ENCODE data around the gene ELL.
"Not testable (repeated sequence)": the region's sequence is repeated elsewhere in the genome, so short reads cannot be mapped to it uniquely, and the experiment has no call there.

ELL gene

DNA sequence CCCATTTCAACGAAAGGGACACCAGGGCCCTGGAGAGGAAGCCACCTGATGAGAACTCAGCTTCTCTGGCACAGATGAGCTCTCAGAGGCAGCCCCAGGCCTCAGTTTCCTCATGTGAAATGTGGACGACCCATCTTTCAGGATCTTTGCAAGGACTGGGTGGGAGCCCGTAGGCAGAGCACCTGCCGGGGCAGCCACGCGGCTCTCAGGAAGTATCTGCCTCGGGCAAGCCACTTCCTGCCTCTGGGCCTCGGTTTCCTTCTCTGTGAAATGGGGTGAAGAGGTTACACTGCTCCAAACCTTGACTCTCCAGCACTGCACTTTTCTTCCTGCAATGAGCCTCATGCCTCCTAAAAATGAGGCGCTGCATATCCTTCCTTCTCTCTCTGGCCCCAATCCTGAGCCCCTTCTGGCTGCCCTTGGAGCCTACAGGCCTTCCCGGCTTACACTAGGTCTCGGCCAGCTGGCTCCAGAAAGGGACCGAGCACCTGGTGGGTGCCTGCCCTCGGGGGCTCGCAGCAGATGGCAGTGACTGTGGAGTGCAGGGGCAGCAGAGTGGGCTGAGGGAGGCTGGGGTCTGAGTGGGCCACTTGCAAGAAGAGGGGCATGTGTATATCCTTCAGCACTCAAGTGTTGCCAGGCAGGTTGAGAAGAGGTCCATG, 99.2 kb downstream of the ELL start:
- no peak for DNase-seq (ENCODE audit: low spot score)

DNA sequence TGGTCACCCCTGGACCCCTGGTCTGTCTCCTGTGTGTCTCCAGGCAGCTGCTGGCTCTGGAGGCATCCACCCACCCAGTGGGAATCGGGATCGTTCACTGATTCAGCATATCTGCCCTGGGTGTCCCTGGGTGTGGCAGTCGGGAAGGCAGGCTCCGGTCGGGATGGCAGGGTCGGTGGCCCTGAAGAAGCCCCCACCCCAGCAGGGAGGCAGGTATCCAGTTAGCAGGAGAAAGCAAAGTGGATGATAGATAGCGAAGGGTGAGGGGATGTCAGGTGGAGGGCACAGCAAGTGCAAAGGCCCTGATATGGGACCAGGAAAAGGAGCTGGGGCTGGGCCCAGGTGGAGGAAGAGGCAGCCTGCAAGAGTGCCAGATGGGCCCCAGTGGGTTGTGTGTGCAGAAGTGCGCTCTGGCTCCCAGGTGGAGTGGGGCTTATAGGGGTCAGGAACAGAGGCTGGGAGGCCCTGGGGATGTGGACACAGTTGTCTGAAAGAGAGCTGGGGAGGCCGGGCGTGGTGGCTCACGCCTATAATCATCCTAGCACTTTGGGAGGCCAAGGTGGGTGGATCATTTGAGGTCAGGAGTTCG, 100.4 kb downstream of the ELL start:
- no peak for DNase-seq (ENCODE audit: low spot score)

DNA sequence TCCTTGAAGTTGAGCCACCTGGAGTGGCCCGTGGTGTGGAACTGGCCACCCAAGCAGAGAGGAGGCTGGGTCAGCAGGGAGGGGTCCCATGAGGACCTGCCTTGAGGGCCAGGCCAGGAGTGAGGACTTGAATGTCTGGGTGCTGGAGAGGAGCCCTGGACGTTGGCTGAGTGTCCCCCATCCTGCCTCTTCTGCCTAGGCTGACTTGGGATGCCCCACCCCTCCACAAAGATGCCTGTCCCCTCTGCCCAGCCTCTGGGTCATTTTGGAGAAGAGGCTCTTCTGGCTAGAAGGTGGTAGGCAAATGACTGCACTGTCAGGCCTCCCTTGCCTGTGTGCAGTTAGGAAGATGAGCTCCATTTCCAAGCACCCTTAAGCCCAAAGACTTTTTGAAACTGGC, 100.9 kb downstream of the ELL start:
- no peak for DNase-seq (ENCODE audit: low spot score)

DNA sequence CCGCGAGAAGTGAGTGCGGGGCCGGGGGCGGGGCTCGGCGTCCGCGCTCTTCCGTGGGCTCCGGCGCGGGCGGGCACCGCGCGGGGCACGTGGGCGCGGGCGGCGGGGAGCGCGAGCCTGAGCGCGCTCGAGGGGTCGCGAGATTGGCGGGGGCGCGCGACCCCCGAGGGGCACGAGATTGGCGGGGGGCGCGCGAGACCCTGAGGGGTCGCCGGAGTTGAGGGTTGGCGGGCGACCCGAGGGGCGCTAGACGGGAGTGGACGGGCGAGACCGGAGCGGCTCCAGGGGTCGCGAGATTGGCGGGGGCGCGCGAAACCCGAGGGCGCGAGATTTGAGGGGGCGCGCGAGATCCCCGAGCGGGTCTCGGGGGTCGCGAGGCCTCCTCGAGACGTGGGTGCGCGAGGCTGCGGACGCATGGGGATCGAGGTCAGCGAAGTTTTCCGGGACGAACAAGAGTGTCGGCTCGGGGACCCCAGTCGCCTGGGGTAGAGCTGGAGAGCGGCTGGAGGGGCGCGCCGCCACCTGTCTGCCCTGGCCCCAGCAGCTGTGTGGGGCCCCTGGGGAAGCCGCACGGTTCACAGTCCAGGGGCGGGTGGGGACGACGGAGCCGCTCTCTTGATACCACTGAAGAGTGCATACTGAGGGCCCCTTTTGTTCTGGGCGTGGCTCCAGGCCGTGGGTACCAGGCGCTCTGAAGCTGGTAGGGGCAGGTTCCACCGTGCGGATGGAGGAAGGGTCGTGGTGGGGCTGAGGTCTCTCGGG, 102.0 kb downstream of the ELL start:
- no peak for DNase-seq (ENCODE audit: low spot score)

DNA sequence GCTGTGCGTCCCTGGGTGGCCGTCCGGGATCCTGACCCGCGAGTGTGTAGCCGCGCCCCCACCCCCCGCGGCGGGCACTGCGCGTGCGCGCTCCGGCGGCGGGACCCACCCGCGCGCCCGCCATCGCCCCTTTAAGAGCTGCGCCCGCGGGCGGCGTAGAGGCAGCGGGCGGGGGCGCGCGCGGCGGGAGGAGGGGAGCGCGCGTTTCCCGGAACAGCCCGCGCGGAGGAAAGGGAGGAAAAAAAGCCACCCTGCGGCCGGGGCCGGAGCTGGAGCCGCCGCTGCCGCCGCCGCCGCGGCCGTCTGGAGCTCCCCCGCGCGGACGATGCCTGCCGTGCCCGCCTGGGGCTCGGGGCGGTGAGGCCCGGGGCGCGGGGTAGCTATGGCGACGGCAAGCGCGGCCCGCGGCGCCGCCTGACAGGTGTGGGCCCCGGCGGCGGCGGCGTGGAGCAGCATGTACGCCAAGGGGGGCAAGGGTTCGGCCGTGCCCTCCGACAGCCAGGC, 102.6 kb downstream of the ELL start, which contains the start of gene SSBP4:
Gene SSBP4 (plus strand): TSS at position 204 of the 504 bp plus-strand sequence. CDS start 251 bp downstream, at position 455.
- DNase-seq (ENCODE audit: low spot score), result peak; percentile 92

DNA sequence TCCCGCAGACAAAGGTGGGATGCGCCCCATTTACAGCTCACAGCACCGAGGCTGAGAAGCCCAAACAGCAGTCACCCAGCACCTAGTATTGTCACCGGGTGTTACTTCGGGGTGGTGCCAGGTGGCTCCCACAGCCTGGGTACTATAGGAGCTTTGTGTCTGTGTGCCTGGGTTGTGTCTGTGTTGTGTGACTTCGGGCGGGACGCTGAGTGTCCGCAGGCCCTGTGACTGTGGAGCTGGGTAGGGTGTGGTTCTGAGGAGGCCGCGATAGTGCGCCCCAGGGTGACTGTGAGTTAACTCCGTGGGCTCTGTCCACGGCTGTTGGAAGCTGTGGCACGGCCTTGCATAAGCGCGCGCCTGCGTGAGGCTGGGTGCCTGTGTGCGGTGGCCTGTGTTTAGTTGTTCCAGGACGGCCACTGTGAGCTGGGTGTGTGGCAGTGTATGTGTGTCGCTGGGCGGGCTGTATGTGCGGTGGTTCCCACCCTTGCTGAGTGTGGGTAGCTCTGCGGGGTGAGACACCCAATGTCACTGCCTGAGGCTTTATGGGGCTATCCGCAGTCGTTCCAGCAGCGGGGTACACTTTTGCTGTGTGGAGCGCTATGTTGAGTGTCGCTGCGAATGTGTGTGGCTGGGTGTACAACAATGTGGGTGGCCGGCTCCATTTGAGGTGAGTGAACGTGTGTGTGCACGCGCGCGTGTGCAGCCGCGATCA, 103.2 kb downstream of the ELL start:
- DNase-seq (ENCODE audit: low spot score), result no peak

DNA sequence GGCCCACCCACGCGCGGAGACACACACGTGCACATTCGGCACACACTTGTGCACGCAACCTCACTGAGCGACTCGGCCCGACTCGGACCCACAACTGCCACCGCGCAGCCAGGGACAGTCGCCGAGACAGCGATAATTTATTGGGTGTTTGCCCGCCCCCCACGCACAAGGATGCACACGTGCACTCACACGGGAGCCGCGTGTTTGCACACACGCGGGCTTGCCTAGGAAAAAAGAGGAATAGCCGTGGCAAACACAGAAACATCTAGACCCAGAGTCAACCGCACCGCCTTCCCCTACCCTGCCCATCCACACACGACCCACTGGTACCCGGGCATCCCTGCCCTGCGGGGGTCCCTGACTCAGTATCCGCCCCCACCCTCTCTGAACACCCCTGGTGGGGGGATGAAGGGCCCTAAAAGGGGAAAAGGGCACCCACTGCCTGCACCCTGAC, 103.8 kb downstream of the ELL start:
- DNase-seq (ENCODE audit: low spot score), result no peak

DNA sequence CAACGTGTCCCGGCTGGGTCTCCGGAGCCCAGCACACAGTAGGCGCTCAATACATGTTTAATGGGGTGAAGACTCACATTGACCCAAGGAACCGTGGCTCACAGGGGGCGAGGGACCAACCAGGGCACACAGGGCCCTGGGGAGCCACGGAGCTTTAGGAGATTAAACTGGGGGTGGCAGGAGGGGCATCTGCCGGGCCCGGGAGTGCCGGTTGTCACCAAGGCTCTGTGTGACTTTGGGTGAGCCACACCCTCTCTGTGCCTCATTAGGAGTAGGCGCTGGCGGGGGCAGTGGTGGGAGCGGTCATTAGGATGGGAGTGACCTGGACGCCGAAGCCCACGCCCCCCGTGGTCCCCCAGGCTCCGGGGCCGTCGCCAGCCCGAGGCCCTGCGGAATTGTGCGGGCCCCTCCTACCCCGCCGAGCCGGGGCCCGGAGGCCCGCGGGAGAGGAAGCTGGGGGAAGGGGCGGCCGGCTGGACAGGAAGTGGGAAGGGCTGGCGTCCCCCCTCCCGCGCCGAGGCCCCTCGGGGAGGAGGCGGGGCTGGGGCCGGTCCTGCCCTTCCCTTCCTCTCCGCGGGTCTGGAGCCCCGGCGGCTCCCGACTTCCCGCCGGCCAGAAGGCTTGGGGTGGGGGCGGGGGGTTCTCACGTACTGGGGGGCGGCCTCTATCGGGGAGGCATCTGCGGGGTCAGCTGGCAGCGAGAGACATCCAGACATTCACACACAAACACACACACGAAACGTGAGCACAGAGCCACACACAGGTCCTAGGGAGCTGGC, 104.4 kb downstream of the ELL start:
- peak; percentile 83 for DNase-seq (ENCODE audit: low spot score)

DNA sequence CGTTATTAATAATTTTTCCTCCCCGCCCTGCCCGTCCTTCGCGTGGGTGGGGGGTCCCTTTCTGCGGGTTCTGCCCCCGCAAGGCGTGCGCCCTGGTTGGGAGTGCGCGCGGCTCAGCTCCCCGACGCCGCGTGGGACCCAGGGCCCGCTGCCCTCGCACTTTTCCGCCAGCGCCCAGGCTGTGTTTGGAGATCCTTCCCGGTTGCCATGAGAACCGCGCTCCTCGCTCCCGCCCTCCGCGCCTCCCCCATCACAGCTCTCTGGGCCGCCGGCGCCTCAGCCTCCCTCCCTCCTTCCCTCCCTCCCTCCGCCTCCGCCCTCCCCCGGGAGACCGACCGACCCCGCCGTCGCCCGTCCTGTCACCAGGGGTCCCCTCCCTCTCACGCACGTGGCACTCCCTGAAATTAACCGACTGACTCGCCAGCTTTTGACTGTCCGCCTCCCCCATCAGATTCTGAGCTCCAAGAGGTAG, 105.1 kb downstream of the ELL start:
- peak; percentile 76 for DNase-seq (ENCODE audit: low spot score)

DNA sequence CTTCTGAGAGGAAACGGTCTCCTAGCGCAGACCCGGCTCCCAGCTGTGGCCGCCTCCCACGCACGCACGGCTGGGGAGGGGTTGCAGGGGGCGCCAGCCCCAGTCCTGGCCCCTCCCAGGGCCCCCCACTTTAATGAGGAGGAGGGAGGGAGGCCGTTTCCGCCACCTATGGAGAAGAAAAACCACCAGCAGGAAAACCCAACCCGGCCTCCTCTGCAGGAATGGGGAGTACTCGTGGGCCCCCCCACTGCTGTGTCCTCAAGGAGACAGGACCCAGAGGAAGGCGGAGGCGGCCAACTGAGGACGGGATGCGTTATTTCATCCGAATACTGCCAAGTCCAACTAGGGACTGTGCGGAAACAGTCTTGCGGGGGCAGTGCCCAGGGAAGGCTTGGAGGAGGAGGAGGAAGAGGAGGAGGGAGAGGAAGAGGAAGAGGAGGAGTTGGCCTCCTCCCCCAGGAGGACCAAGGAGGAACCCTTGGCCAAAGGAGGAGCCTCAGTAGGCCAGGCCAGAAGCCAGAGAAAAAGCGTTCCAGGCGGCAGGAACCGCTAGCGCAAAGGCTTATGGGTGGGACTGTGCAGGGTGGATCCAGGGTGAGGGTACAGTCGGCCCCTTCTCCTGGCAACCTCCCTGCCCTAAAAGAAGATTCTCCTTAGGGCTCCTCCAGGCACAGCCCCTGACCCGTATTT, 106.5 kb downstream of the ELL start:
- no peak for DNase-seq (ENCODE audit: low spot score)

DNA sequence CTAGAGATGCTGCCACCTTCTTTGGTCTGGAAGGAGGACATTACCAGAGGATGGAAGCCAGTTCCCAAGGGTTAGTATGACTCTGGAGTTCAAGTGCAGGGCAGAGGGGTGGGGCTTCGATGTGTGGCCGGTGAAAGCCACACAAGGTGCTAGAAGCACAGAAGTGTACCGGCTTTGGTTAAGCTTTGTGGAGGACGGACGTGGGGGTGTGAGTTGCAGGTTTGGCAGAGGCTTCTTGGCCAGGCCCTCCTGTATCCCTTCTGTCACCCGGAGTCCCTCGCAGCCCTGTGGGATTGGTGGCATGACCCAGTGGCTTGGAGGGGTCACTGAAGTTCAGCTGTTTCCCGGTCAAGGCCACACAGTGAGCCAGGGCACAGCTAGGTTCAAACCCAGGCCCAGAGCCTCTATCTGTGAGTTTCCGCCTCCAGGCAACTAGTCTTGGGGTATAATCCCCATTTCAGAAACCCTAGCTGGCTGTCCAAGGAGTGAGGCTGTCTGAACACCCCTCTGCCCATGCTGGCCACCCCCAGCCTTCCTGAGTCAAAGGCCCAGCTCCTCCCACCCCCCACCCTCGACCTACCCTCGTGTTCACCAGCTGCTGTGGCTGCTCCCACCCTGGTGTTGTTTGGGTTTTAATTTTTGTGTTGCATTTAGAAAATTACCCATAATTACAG, 107.2 kb downstream of the ELL start:
- DNase-seq (ENCODE audit: low spot score), result no peak

DNA sequence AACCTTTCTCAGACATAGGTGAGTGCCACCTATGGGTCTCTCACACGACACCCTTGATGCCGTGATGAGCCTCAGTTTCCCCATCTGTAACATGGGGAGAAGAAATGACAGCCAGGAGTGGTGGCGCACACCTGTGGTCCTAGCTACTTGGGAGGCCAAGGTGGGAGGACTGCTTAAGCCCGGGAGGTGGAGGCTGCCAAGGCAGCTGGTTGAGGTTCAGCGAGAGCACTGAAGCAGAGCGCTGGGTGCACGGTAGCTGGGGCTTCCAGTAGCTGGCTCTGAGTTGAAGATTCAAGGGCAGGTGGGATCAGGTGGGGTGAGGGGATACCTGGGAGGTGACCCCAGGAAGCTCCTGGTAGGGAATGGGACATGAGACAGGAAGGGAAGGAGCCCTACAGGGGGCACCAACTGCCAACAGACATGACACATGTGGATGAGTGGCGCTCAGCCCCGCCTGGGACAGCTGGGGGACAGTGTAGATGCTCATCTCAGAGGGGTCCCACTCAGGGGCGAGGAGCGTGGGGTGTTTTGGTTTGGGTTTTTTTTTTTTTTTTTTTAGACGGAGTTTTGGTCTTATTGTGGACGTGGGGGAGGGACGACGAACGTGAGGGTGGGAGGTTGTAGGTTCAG, 109.1 kb downstream of the ELL start:
- DNase-seq (ENCODE audit: low spot score), result no peak

DNA sequence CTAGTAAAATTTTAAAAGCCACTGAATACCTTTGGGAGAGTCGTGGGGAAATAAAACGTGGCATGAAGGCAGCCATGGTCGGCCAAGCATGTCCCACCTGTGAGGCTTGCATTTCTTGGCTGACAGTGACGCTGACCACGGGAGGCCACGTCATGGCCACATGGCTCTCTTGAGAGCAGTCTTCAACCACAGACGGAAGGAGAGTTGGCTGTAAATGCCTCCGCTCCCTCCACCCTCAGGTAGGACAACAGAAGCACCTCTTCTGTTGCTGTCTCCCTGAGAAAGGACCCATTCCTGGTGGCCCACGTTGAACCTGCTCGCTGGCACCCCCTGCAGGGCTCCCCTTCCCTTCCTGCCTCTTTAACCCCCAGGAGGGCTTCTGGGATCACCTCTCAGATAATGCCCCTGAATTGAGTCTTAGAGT, 113.8 kb downstream of the ELL start:
- peak; percentile 71 for DNase-seq (ENCODE audit: low spot score)

DNA sequence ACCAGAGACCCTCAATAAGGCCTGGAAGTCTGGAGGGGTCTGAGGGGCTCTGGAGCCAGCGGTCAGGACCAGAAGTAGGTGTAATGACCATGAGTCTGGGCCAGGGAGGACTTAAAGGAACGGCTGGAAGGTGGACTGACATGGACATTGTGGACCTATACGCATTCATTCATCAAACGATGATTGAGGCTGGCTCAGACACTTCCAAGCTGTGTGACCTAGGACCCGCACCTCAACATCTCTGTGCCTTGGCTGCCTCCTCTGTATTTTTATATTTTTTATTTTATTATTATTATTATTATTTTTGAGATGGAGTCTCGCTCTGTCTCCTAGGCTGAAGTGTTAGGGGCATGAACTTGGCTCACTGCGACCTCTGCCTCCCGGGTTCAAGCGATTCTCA, 115.1 kb downstream of the ELL start:
- DNase-seq (ENCODE audit: low spot score), result no peak

DNA sequence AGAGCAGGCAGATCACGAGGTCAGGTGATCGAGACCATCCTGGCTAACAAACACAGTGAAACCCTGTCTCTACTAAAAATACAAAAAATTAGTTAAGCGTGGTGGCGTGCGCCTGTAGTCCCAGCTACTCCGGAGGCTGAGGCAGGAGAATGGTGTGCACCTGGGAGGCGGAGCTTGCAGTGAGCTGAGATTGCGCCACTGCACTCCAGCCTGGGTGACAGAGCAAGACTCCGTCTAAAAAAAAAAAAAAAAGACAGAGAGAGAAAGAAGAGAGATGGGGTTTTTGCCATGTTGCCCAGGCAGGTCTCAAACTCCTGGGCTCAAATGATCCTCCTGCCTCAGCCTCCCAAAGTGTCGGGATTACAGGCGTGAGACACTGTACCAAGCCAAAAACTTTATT, 116.1 kb downstream of the ELL start:
- not testable (repeated sequence) for DNase-seq (ENCODE audit: low spot score)

DNA sequence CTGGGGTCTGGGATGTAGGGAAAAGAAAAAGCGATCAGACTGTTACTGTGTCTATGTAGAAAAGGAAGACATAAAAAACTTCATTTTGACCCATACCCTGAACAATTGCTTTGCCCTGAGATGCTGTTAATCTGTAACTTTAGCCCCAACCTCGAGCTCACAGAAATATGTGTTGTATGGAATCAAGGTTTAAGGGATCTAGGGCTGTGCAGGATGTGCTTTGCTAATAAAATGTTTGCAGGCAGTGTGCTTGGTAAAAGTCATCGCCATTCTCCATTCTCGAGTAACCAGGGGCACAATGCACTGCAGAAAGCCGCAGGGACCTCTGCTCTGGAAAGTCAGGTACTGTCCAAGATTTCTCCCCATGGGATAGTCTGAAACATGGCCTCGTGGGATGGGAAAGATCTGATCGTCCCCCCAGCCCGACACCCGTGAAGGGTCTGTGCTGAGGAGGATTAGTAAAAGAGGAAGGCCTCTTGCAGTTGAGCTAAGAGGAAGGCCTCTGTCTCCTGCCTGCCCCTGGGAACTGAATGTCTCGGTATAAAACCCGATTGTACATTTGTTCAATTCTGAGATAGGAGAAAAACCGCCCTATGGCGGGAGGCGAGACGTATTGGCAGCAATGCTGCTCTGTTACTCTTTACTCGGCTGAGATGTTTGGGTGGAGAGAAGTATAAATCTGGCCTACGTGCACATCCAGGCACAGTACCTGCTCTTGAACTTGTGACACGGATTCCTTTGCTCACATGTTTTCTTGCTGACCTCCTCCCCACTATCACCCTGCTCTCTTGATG, 119.2 kb downstream of the ELL start:
- DNase-seq (ENCODE audit: low spot score), result not testable (repeated sequence)

DNA sequence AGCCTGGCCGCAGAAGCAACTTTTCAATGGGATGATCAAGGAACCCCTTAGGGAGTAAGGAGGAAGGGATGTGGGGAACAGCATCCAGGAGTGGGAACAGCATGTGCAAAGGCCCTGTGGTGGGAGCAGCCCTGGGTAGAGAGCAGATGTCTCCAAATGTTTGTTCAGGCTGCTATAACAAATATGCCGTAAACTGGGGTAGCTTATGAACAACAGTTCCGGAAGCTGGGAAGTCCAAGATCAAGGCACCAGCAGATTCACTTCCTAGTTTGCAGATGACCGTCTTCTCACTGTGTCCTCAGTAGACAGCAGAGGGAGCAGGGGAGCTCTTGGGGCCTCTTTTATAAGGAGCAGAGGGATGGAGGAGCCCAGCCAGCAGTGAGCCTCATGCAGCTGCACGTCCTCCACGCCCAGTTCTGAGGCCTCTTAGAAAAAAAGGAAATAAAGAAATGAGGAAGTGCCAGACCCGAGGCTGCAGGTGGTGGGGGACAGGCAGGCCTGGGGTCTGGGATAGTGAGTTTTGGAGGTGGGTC, 120.2 kb downstream of the ELL start:
- DNase-seq (ENCODE audit: low spot score), result no peak

DNA sequence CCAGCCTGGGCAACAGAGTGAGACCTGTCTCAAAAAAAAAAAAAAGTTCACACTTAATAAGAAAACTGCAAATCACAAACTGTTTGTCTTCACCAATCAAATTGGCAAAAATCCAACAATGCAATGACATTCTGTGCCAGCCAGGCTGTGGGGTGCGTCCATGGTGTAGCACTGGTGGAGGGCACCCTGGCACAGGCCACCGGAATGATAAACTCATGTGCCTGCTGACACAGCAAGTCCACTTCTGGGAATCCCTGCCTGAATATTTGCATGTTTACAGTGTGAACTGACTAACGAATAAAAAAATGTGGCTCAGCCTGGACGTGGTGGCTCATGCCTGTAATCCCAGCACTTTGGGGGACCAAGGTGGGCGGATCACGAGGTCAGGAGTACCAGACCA, 122.9 kb downstream of the ELL start:
- no peak for DNase-seq (ENCODE audit: low spot score)

Measured in HuH-7 (cell line).